NT2/D1 (cell line): ENCODE measurements around the gene RMC1.

Experiments
- DNase-seq: peaks from one replicate; pipeline ENCODE4 v3.0.0-alpha.2; 2011; ENCODE audit warnings: low read depth, low spot score
- H3K27me3 ChIP-seq: 2 replicates; pipeline ENCODE4 v1.6.0; 2011; ENCODE audit warnings: mild to moderate bottlenecking; ENCODE audit not compliant: insufficient read length, insufficient read depth
- H3K36me3 ChIP-seq: 2 replicates; pipeline ENCODE4 v1.6.1; 2011; ENCODE audit warnings: mild to moderate bottlenecking, low read length, mixed read lengths; ENCODE audit not compliant: insufficient read depth, insufficient read length
- H3K4me1 ChIP-seq: 2 replicates; pipeline ENCODE4 v1.5.1; 2011; ENCODE audit not compliant: insufficient read depth, insufficient read length
- H3K4me3 ChIP-seq: 2 replicates; pipeline ENCODE4 v1.5.1; 2011; ENCODE audit warnings: low read depth; ENCODE audit not compliant: insufficient read length
- H3K9ac ChIP-seq: 2 replicates; pipeline ENCODE4 v1.6.0; 2011; ENCODE audit warnings: low read depth; ENCODE audit not compliant: insufficient read length
- H3K9me3 ChIP-seq: 2 replicates; pipeline ENCODE4 v1.5.1; 2011; ENCODE audit warnings: mild to moderate bottlenecking, low read length; ENCODE audit not compliant: insufficient read depth
- SUZ12 ChIP-seq: IDR thresholded peaks from 2 replicates; pipeline ENCODE4 v1.6.1; 2011; ENCODE audit not compliant: insufficient read length, insufficient read depth; ENCODE audit errors: extremely low read depth
- YY1 ChIP-seq: IDR thresholded peaks from 2 replicates; pipeline ENCODE4 v1.6.1; 2011; ENCODE audit not compliant: insufficient read length, insufficient read depth
- ZNF274 ChIP-seq: IDR thresholded peaks from 2 replicates; pipeline ENCODE4 v1.6.1; 2011; ENCODE audit warnings: mild to moderate bottlenecking, low read depth, low read length

RMC1 gene

DNA sequence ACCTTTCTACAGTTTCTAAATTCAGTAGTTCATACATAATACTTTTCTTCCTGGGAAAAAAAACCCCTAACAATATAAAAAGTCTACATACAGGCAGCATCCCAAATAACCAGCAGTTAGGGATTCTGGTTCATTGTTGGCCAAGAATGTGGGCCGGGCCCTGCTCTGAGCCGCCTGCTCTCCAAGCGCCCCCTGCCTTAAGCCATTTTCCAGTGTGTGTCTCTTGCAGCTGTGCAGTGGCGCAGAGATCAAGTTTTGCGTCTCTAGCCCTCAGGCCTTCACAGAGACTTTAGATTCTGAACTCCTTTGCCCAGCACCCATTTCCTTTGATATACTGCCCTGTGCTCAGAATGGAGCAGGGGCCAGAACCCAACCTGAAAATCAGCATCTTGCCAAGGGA, 32.9 kb downstream of the RMC1 start:
- Histone ChIP-seq H3K4me1 (no peaks in the 10 kb centered on the region), H3K36me3 (peaks cover 98% of the 10 kb centered on the region), H3K9me3 (no peaks in the 10 kb centered on the region), H3K27me3 (no peaks in the 10 kb centered on the region), H3K9ac (no peak overlapping the region), H3K4me3 (no peak overlapping the region)
- TF ChIP-seq ZNF274 (no peak), SUZ12 (no peak), YY1 (no peak)
- no peak for DNase-seq

GRCh38 chr18:23537274-23537673, 34.0 kb downstream of the RMC1 start:
- H3K36me3 ChIP-seq: peaks cover 98% of the 10 kb centered on the region
- H3K27me3 ChIP-seq: no peaks in the 10 kb centered on the region
- TF ChIP-seq SUZ12 (no peak), ZNF274 (no peak), YY1 (no peak)

DNA sequence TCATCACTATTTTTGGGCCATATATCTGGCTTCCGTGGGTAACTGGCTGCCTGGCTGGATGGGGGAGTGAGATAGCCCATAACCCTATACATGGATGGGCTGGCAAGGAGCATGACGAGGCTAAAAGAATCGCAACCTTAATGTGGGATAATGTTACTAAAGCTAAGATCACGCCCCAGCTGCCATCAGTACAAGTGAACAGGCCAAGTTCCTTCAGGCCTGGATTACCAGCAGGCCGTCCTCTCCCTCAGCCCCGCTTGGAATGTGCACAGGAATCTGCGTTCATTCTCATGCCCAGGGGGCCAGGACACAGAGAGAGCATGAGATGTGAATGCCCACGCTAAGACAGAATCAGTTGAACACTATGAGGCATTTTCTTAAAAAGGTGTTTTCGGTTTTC, 34.7 kb downstream of the RMC1 start:
- H3K4me1 ChIP-seq: no peaks in the 10 kb centered on the region
- H3K27me3 ChIP-seq: no peaks in the 10 kb centered on the region
- no peak for DNase-seq
- H3K9me3 ChIP-seq: no peaks in the 10 kb centered on the region
- H3K9ac ChIP-seq: no peak overlapping the region
- no peak overlapping the region for H3K4me3 ChIP-seq
- peaks cover 98% of the 10 kb centered on the region for H3K36me3 ChIP-seq
- TF ChIP-seq YY1: no peak
- TF ChIP-seq ZNF274: no peak
- no peak for TF ChIP-seq SUZ12

More at GRCh38 chr18:23537274-23537673, 34.0 kb downstream of the RMC1 start:
- H3K4me1 ChIP-seq: no peaks in the 10 kb centered on the region
- H3K9ac ChIP-seq: no peak overlapping the region
- H3K4me3 ChIP-seq: no peak overlapping the region
- no peaks in the 10 kb centered on the region for H3K9me3 ChIP-seq
- no peak for DNase-seq

DNA sequence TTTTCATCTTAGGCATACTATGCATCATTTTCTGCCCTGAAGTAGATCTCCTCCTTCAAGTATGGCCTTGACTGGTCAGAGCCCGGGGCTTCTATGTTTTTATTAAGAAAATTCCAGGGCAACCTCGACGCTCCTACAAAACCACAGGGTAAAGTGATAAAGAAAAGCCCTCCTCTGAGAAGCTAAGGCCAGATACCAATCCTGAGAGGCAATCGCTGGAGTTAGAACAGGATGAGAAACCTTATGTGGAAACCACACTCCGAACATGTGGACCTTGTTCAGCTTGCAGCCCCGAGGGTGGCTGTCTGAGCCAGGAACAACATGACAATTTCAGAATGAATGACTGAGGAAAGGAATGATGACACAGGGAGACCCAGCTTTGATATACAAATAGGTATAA, 35.6 kb downstream of the RMC1 start:
- DNase-seq: no peak
- H3K36me3 ChIP-seq: peaks cover 96% of the 10 kb centered on the region
- TF ChIP-seq YY1: no peak
- no peak for TF ChIP-seq ZNF274
- no peak for TF ChIP-seq SUZ12

DNA sequence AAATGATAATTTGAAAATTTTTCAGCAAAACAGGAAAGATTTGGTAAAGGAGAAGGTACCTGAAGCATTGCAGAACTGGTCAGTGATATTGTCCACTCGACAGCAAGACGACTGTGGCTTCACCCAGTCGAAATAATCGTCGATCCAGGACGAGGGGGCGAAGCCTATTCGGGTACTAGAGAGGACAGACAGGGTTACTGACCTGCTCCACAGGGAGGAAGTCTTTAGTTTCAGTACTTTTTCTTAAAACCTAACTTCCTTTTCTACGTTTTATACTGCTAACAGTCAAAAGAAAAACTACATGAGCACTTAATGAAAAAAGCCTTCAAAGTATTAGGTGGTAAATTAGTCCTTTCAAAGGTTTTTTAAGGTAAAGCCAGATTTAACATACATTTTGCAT, 36.0 kb downstream of the RMC1 start:
- Histone ChIP-seq H3K4me1 (no peaks in the 10 kb centered on the region), H3K27me3 (no peaks in the 10 kb centered on the region), H3K36me3 (peaks cover 96% of the 10 kb centered on the region), H3K9me3 (no peaks in the 10 kb centered on the region), H3K9ac (no peak overlapping the region), H3K4me3 (no peak overlapping the region)
- TF ChIP-seq YY1: no peak
- no peak for TF ChIP-seq ZNF274
- TF ChIP-seq SUZ12: no peak
- DNase-seq: no peak

More for the DNA sequence above, 35.6 kb downstream of the RMC1 start:
- H3K4me3 ChIP-seq: no peak overlapping the region
- H3K9ac ChIP-seq: no peak overlapping the region
- H3K27me3 ChIP-seq: no peaks in the 10 kb centered on the region
- H3K4me1 ChIP-seq: no peaks in the 10 kb centered on the region
- H3K9me3 ChIP-seq: no peaks in the 10 kb centered on the region

DNA sequence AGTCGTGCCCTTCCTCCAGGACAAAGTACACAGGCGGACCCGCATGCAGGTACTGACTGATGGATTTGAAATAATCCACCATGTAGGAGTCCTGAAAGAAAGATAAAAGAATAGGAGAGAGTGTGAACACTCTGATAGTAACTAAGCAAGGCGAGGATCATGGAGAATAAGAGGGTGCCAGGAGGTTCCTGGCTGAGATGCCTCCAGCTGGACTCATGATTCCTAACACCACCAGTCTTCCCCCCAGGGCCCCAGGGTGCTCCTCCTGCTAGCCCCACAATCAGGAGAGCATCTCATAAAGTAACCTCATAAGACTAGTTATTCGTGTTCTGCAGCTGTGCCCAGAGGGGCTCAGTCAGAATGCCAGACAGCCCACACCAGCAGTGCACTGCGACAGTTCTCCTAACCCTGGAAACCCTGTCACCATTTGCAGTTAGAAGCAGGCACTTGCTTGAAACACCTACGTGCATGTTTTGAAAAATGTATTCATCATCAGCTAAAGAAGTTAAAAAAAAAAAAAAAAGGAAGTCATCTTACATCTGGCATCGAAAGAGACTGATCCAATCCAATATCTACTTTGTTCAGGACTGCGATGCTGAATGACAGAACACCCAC, 36.7 kb downstream of the RMC1 start:
- Histone ChIP-seq H3K4me3 (no peak overlapping the region), H3K27me3 (no peaks in the 10 kb centered on the region), H3K9me3 (no peaks in the 10 kb centered on the region), H3K9ac (no peak overlapping the region), H3K36me3 (peaks cover 96% of the 10 kb centered on the region), H3K4me1 (no peaks in the 10 kb centered on the region)
- TF ChIP-seq SUZ12: no peak
- TF ChIP-seq ZNF274: no peak
- no peak for TF ChIP-seq YY1
- DNase-seq: no peak

GRCh38 chr18:23540867-23541266, 37.6 kb downstream of the RMC1 start:
- H3K9ac ChIP-seq: no peak overlapping the region
- no peaks in the 10 kb centered on the region for H3K27me3 ChIP-seq
- peaks cover 95% of the 10 kb centered on the region for H3K36me3 ChIP-seq
- TF ChIP-seq ZNF274 (no peak), SUZ12 (no peak), YY1 (no peak)
- H3K4me3 ChIP-seq: no peak overlapping the region
- H3K9me3 ChIP-seq: no peaks in the 10 kb centered on the region
- no peaks in the 10 kb centered on the region for H3K4me1 ChIP-seq
- DNase-seq: no peak
